HUES64 (cell line): ENCODE data around the gene PSMD8.

Source experiments
- H3K27ac ChIP-seq: 2 replicates; pipeline ENCODE4 v1.7.0; 2013; ENCODE audit warnings: low read depth, low read length, inconsistent platforms
- H3K27me3 ChIP-seq: 2 replicates; pipeline ENCODE4 v1.6.1; 2013; ENCODE audit warnings: mild to moderate bottlenecking, low read length; ENCODE audit not compliant: insufficient read depth
- H3K36me3 ChIP-seq: 2 replicates; pipeline ENCODE4 v1.6.1; 2013; ENCODE audit warnings: mild to moderate bottlenecking, low read length; ENCODE audit not compliant: insufficient read depth
- H3K4me1 ChIP-seq: 2 replicates; pipeline ENCODE4 v1.6.1; 2013; ENCODE audit warnings: mild to moderate bottlenecking, low read length, moderate library complexity; ENCODE audit not compliant: insufficient read depth
- H3K4me3 ChIP-seq: 2 replicates; pipeline ENCODE4 v1.5.1; 2013; ENCODE audit warnings: mild to moderate bottlenecking, low read length, moderate library complexity
- H3K9ac ChIP-seq: 2 replicates; pipeline ENCODE4 v1.6.1; 2013; ENCODE audit warnings: mild to moderate bottlenecking, low read depth, low read length
- H3K9me3 ChIP-seq: 2 replicates; pipeline ENCODE4 v1.6.1; 2013; ENCODE audit warnings: low read depth, low read length; ENCODE audit not compliant: insufficient read depth
- WGBS: fragments of 150-250, 120-280 bp; methylation state at CpG from one replicate; pipeline ENCODE4 v1.1.7; 2013; ENCODE audit warnings: missing lambda C conversion rate; 5-methylcytosine and 5-hydroxymethylcytosine counted together

The PSMD8 gene

GRCh38 chr19:38388349-38389100 is 14.2 kb downstream of the PSMD8 start, which contains the start of gene SPRED3:
Gene SPRED3 (plus strand): TSS chr19:38388697. CDS start chr19:38390303, 1,606 bp downstream.
- Histone ChIP-seq H3K4me1 (peaks cover 10% of the 10 kb centered on the region; the same call in 1 of the 2 replicates), H3K27me3 (peaks cover 11% of the 10 kb centered on the region; the same call in 1 of the 2 replicates), H3K4me3 (peak within 1 kb of the TSS; percentile 77), H3K9ac (peak within 1 kb of the TSS; percentile 70), H3K9me3 (no peaks in the 10 kb centered on the region), H3K27ac (peak within 1 kb of the TSS; percentile 85), H3K36me3 (peaks cover 22% of the 10 kb centered on the region)
- under 1% methylated on average over 40 of the region's 46 CpGs for WGBS

- whole genome bisulfite sequencing: 1% methylated on average over 25 of the region's 28 CpGs
- peak overlapping the region; percentile 85; the same call in 1 of the 2 replicates for H3K27ac ChIP-seq
- H3K9me3 ChIP-seq: no peaks in the 10 kb centered on the region
- H3K4me3 ChIP-seq: peak overlapping the region; percentile 77
- peaks cover 19% of the 10 kb centered on the region for H3K36me3 ChIP-seq
- peaks cover 8% of the 10 kb centered on the region; the same call in 1 of the 2 replicates for H3K4me1 ChIP-seq
- H3K27me3 ChIP-seq: peaks cover 11% of the 10 kb centered on the region; the same call in 1 of the 2 replicates
- peak overlapping the region; percentile 70 for H3K9ac ChIP-seq
These were observed 14.9 kb downstream of the PSMD8 start for GRCh38 chr19:38389101-38389925.

GRCh38 chr19:38389957-38390924 is 15.9 kb downstream of the PSMD8 start:
- no peak overlapping the region for H3K27ac ChIP-seq
- peaks cover 15% of the 10 kb centered on the region for H3K27me3 ChIP-seq
- H3K4me3 ChIP-seq: peak overlapping the region; percentile 77
- WGBS: 36% methylated on average over 20 of the region's 22 CpGs
- H3K4me1 ChIP-seq: peaks cover 6% of the 10 kb centered on the region; the same call in 1 of the 2 replicates
- H3K9ac ChIP-seq: no peak overlapping the region
- no peaks in the 10 kb centered on the region for H3K9me3 ChIP-seq
- H3K36me3 ChIP-seq: peaks cover 19% of the 10 kb centered on the region

GRCh38 chr19:38391911-38392464 is 17.6 kb downstream of the PSMD8 start:
- Histone ChIP-seq H3K4me3 (no peak overlapping the region), H3K9ac (no peak overlapping the region), H3K27me3 (peaks cover 21% of the 10 kb centered on the region), H3K9me3 (no peaks in the 10 kb centered on the region), H3K36me3 (peaks cover 19% of the 10 kb centered on the region), H3K27ac (no peak overlapping the region), H3K4me1 (peaks cover 6% of the 10 kb centered on the region; the same call in 1 of the 2 replicates)
- WGBS: 67% methylated on average over 7 of the region's 8 CpGs

GRCh38 chr19:38392707-38393308 is 18.4 kb downstream of the PSMD8 start:
- Histone ChIP-seq H3K4me3 (no peak overlapping the region), H3K9me3 (no peaks in the 10 kb centered on the region), H3K27ac (no peak overlapping the region), H3K36me3 (peaks cover 19% of the 10 kb centered on the region), H3K9ac (no peak overlapping the region), H3K4me1 (0 out of 2 replicates have a peak, but pooled peaks cover 3% of the 10 kb centered on the region), H3K27me3 (peaks cover 28% of the 10 kb centered on the region)
- 83% methylated on average over 6 of the region's 6 CpGs for WGBS

GRCh38 chr19:38394488-38394887 is 20.1 kb downstream of the PSMD8 start:
- H3K9me3 ChIP-seq: no peaks in the 10 kb centered on the region
- H3K27me3 ChIP-seq: peaks cover 44% of the 10 kb centered on the region
- H3K27ac ChIP-seq: no peak overlapping the region
- WGBS: 60% methylated on average over 30 of the region's 30 CpGs
- H3K9ac ChIP-seq: no peak overlapping the region
- H3K4me3 ChIP-seq: peak overlapping the region; percentile 36
- H3K36me3 ChIP-seq: peaks cover 19% of the 10 kb centered on the region
- H3K4me1 ChIP-seq: 0 out of 2 replicates have a peak, but pooled peaks cover 3% of the 10 kb centered on the region

- Histone ChIP-seq H3K27ac (no peak overlapping the region), H3K36me3 (peaks cover 19% of the 10 kb centered on the region), H3K4me1 (no peaks in the 10 kb centered on the region), H3K27me3 (peaks cover 54% of the 10 kb centered on the region), H3K9me3 (no peaks in the 10 kb centered on the region), H3K4me3 (peak overlapping the region; percentile 36; the same call in 1 of the 2 replicates), H3K9ac (no peak overlapping the region)
- WGBS: 96% methylated on average over 86 of the region's 86 CpGs
These were observed 21.2 kb downstream of the PSMD8 start for GRCh38 chr19:38395381-38396114.

- Histone ChIP-seq H3K4me1 (no peaks in the 10 kb centered on the region), H3K36me3 (no peaks in the 10 kb centered on the region), H3K9me3 (no peaks in the 10 kb centered on the region), H3K27ac (no peak overlapping the region), H3K4me3 (no peak overlapping the region), H3K27me3 (peaks cover 68% of the 10 kb centered on the region), H3K9ac (no peak overlapping the region)
- WGBS: 76% methylated on average over 7 of the region's 9 CpGs
These were observed 24.7 kb downstream of the PSMD8 start for GRCh38 chr19:38399081-38399480.

DNA sequence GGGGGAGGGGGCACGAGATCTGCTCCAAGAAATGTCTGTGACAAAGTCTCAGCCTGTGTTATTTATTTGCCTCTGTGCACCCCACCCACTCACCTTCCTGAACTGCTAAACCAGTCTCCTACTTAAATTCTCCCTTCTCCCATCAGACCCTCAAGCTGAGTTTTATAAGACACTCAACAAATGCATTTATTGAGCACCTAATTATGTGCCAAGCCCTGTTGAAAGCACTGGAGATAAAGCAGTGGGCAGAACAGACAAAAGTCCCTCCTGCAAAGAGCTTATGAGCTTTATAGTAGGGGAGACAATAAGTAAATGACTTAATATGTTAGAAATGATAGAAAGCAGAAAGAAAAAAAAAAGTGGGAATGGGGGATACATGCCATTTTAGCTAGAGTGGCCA is 25.2 kb downstream of the PSMD8 start:
- no peak overlapping the region for H3K27ac ChIP-seq
- no peaks in the 10 kb centered on the region for H3K4me1 ChIP-seq
- WGBS: 100% methylated on average over 1 of the region's 1 CpG
- H3K27me3 ChIP-seq: peaks cover 68% of the 10 kb centered on the region
- no peaks in the 10 kb centered on the region for H3K9me3 ChIP-seq
- no peak overlapping the region for H3K4me3 ChIP-seq
- H3K9ac ChIP-seq: no peak overlapping the region
- no peaks in the 10 kb centered on the region for H3K36me3 ChIP-seq
